Neuron (in vitro differentiated cells): Measurements from ENCODE around the gene SHROOM3.

Source experiments
- H2AFZ ChIP-seq: one replicate; pipeline ENCODE4 v1.6.1; 2013; ENCODE audit warnings: low read depth, mild to moderate bottlenecking, inconsistent platforms, low read length, moderate library complexity
- H3K27me3 ChIP-seq: one replicate; pipeline ENCODE4 v1.6.1; 2013; ENCODE audit warnings: low read length; ENCODE audit not compliant: insufficient read depth
- H3K36me3 ChIP-seq: one replicate; pipeline ENCODE4 v1.6.1; 2013; ENCODE audit warnings: low read length; ENCODE audit not compliant: insufficient read depth
- H3K4me1 ChIP-seq: one replicate; pipeline ENCODE4 v1.6.1; 2013; ENCODE audit warnings: low read length; ENCODE audit not compliant: insufficient read depth
- H3K4me3 ChIP-seq: 2 replicates; pipeline ENCODE4 v1.5.1; 2013; ENCODE audit warnings: mild to moderate bottlenecking, low read length, moderate library complexity
- H3K9me3 ChIP-seq: one replicate; pipeline ENCODE4 v1.6.1; 2013; ENCODE audit warnings: low read length

The SHROOM3 gene

GRCh38 chr4:76741663-76742020, 306.6 kb downstream of the SHROOM3 start:
- peaks cover 71% of the 10 kb centered on the region for H3K36me3 ChIP-seq
- no peak overlapping the region for H2AFZ ChIP-seq
- peaks cover 22% of the 10 kb centered on the region for H3K4me1 ChIP-seq
- H3K9me3 ChIP-seq, result peaks cover 2% of the 10 kb centered on the region
- no peak overlapping the region for H3K4me3 ChIP-seq
- H3K27me3 ChIP-seq, result no peaks in the 10 kb centered on the region

- no peak overlapping the region for H2AFZ ChIP-seq
- peaks cover 67% of the 10 kb centered on the region for H3K36me3 ChIP-seq
- no peaks in the 10 kb centered on the region for H3K27me3 ChIP-seq
- H3K9me3 ChIP-seq, result peaks cover 2% of the 10 kb centered on the region
- H3K4me1 ChIP-seq, result peaks cover 16% of the 10 kb centered on the region
- H3K4me3 ChIP-seq, result no peak overlapping the region
Measured at GRCh38 chr4:76744241-76744921, 309.4 kb downstream of the SHROOM3 start.

- peaks cover 67% of the 10 kb centered on the region for H3K36me3 ChIP-seq
- no peaks in the 10 kb centered on the region for H3K9me3 ChIP-seq
Measured at GRCh38 chr4:76745240-76745639, 310.2 kb downstream of the SHROOM3 start.

GRCh38 chr4:76747563-76747962, 312.5 kb downstream of the SHROOM3 start:
- peaks cover 14% of the 10 kb centered on the region for H3K4me1 ChIP-seq
- no peak overlapping the region for H2AFZ ChIP-seq
- no peak overlapping the region for H3K4me3 ChIP-seq
- peaks cover 67% of the 10 kb centered on the region for H3K36me3 ChIP-seq
- peaks cover 3% of the 10 kb centered on the region for H3K9me3 ChIP-seq
- H3K27me3 ChIP-seq, result no peaks in the 10 kb centered on the region

More at GRCh38 chr4:76745240-76745639, 310.2 kb downstream of the SHROOM3 start:
- Histone ChIP-seq H3K4me1 (peaks cover 16% of the 10 kb centered on the region), H2AFZ (no peak overlapping the region), H3K4me3 (no peak overlapping the region), H3K27me3 (no peaks in the 10 kb centered on the region)

- H3K4me1 ChIP-seq, result peaks cover 8% of the 10 kb centered on the region
- H3K4me3 ChIP-seq, result no peak overlapping the region
- no peaks in the 10 kb centered on the region for H3K27me3 ChIP-seq
- H3K9me3 ChIP-seq, result peaks cover 3% of the 10 kb centered on the region
- H2AFZ ChIP-seq, result no peak overlapping the region
- peaks cover 63% of the 10 kb centered on the region for H3K36me3 ChIP-seq
Measured at GRCh38 chr4:76748649-76749048, 313.6 kb downstream of the SHROOM3 start.

- Histone ChIP-seq H3K4me1 (peaks cover 3% of the 10 kb centered on the region), H3K27me3 (no peaks in the 10 kb centered on the region), H3K9me3 (peaks cover 3% of the 10 kb centered on the region), H3K4me3 (no peak overlapping the region), H2AFZ (no peak overlapping the region), H3K36me3 (peaks cover 65% of the 10 kb centered on the region)
Measured at GRCh38 chr4:76749355-76749754, 314.3 kb downstream of the SHROOM3 start.

GRCh38 chr4:76750716-76751115, 315.7 kb downstream of the SHROOM3 start:
- Histone ChIP-seq H3K36me3 (peaks cover 72% of the 10 kb centered on the region), H3K9me3 (peaks cover 3% of the 10 kb centered on the region), H3K4me1 (peaks cover 2% of the 10 kb centered on the region), H3K4me3 (no peak overlapping the region), H3K27me3 (no peaks in the 10 kb centered on the region), H2AFZ (no peak overlapping the region)

- peaks cover 2% of the 10 kb centered on the region for H3K4me1 ChIP-seq
- no peak overlapping the region for H3K4me3 ChIP-seq
- peaks cover 3% of the 10 kb centered on the region for H3K9me3 ChIP-seq
- H2AFZ ChIP-seq, result no peak overlapping the region
- H3K27me3 ChIP-seq, result no peaks in the 10 kb centered on the region
- peaks cover 76% of the 10 kb centered on the region for H3K36me3 ChIP-seq
Measured at GRCh38 chr4:76751612-76752343, 316.7 kb downstream of the SHROOM3 start.

- H3K36me3 ChIP-seq, result peaks cover 83% of the 10 kb centered on the region
- peaks cover 3% of the 10 kb centered on the region for H3K9me3 ChIP-seq
- H3K4me1 ChIP-seq, result peaks cover 2% of the 10 kb centered on the region
- no peak overlapping the region for H3K4me3 ChIP-seq
- no peaks in the 10 kb centered on the region for H3K27me3 ChIP-seq
- no peak overlapping the region for H2AFZ ChIP-seq
Measured at GRCh38 chr4:76752861-76753501, 318.0 kb downstream of the SHROOM3 start.

GRCh38 chr4:76753814-76754213, 318.8 kb downstream of the SHROOM3 start:
- peaks cover 3% of the 10 kb centered on the region for H3K9me3 ChIP-seq
- peaks cover 1% of the 10 kb centered on the region for H3K4me1 ChIP-seq
- no peaks in the 10 kb centered on the region for H3K27me3 ChIP-seq
- no peak overlapping the region for H3K4me3 ChIP-seq
- H3K36me3 ChIP-seq, result peaks cover 81% of the 10 kb centered on the region
- no peak overlapping the region for H2AFZ ChIP-seq

- Histone ChIP-seq H3K36me3 (peaks cover 82% of the 10 kb centered on the region), H3K4me3 (no peak overlapping the region), H3K27me3 (no peaks in the 10 kb centered on the region), H2AFZ (no peak overlapping the region), H3K9me3 (peaks cover 3% of the 10 kb centered on the region), H3K4me1 (peaks cover 5% of the 10 kb centered on the region)
Measured at GRCh38 chr4:76754439-76754838, 319.4 kb downstream of the SHROOM3 start.

GRCh38 chr4:76755756-76756155, 320.7 kb downstream of the SHROOM3 start:
- peaks cover 5% of the 10 kb centered on the region for H3K4me1 ChIP-seq
- no peak overlapping the region for H3K4me3 ChIP-seq

GRCh38 chr4:76756416-76756815, 321.4 kb downstream of the SHROOM3 start:
- H3K27me3 ChIP-seq, result no peaks in the 10 kb centered on the region
- no peak overlapping the region for H2AFZ ChIP-seq
- peaks cover 3% of the 10 kb centered on the region for H3K9me3 ChIP-seq
- peaks cover 82% of the 10 kb centered on the region for H3K36me3 ChIP-seq
- H3K4me3 ChIP-seq, result no peak overlapping the region
- peaks cover 5% of the 10 kb centered on the region for H3K4me1 ChIP-seq

More at GRCh38 chr4:76755756-76756155, 320.7 kb downstream of the SHROOM3 start:
- Histone ChIP-seq H3K27me3 (no peaks in the 10 kb centered on the region), H3K36me3 (peaks cover 82% of the 10 kb centered on the region), H2AFZ (no peak overlapping the region), H3K9me3 (peaks cover 3% of the 10 kb centered on the region)
